HG03060 (cell line): ENCODE data around the gene CCDC85C.

Experiments used
- ATAC-seq: cut with Tn5 transposase; IDR thresholded peaks from one replicate; pipeline ENCODE4 v1.9.1; 2021; ENCODE audit warnings: low read depth, moderate number of reproducible peaks; ENCODE audit not compliant: unreplicated experiment

Gene CCDC85C

DNA sequence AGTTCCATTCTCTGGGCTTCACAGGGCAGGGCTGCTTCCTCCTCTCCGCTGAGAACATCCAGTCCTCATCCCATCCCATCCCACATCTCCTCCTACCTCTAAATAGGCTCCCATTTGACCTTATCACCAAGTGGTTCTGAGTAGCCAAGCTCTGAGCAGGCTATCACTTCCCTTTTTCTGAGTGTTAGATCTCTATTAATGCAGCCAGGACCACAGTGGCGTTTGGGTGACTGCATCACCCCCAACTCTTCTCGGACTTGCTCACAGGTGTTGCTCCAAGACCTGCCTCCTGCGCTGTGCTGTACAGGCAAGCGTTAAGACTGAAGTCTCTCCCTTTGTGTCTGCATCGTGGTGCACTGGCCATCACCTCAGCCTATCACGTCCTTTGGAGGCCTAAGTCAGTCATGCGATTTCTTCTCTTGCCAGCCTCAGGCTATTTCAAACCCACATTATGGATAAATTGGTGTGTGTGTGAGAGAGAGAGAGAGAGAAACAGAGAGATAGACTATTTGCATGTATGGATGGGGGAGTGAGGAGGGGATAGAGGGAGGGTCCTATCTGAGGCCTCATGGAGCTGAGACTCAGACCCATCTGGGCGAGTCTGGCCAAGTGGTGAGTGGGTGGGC, 28.5 kb upstream of the CCDC85C start:
- ATAC-seq = no peak

DNA sequence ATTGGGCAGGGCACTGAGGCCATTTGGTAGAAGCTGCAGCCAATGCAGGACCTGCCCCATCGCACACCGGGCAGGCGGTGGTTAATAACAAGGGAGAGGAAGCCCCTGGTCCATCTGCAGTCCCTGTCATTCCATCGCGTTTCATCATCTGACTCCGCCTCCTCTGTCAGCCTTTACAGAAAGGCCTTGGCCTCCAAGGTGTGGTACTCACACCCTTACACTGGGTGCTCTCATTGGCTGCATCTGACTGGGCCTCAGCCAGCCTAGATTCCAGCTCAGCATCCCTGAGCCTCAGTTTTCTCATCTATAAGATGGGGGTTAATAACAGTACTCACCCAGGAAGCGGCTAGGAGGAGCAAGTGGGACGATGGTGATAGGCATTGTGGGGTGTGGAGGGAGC, 26.2 kb upstream of the CCDC85C start:
- ATAC-seq = no peak

DNA sequence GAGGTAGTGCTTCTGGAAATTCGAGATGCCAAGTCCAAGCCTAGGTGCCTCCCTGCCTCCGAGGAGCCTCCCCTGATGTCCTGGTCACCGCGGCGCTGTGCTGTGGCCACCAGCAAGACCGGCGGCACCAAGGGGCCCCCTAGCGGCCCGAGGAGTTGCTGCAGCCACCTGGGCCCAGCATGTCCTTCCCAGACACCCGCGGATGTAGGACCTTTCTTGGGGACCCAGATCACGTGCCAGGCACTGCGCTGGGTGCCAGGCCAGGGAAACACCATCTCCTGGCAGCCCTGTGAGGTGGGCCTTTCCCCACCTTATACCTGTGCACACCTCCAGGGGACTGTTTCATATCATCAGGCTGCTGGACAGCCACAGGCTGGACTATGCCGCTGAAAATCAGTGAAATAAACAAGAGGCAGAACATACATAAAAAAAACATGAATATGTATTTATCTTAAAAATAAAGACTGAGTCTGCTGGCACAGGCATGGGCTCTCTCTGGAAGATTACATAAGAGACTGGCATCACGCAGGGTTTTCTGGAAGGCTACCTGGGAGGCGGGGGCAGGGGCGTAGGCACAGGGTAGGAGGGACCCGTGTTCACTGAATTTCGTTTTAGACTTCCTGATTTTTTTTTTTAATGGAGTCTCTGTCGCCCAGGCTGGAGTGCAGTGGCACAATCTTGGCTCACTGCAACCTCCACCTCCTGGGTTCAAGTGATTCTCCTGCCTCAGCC, 25.0 kb upstream of the CCDC85C start:
- no peak for ATAC-seq

DNA sequence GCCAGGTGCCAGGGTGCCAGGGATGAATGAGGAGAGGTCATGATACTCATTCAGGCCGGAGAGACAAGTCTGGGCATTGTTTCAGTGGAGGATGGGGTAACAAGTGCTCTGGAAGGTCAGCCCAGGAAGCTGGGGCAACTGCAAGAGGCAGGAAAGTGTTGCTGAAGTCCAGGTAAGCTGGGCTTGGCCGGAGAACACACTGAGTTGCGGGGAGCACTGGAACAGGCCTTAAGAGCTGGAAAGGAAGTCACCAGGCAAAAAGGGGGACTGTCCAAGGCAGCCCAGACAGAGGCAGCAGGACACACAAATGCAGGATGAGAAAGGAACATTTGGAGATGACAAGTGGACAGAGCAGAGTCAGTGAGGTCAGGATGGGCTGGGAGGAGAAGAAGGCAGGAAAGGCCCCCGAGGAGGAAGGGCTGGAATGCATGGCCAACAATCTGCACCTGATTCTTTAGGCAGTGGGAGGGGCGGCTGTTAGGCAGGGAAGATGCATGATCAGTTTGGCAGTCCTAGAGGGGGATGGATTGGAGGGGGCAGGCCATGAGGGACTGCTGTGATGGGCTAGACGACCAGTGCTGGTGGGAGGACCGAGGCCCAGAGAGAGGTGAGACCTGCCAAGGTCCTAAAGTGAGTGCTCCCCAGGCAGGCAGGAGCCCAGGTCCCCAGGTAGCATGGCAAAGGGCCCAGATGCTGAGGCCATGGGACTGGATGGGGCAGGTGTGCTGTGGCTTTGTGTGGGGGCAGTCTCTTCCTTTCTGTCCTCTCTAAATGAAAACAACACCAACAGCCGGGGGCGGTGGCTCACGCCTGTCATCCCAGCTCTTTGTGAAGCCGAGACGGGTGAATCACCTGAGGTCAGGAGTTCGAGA, 23.7 kb upstream of the CCDC85C start:
- no peak for ATAC-seq

DNA sequence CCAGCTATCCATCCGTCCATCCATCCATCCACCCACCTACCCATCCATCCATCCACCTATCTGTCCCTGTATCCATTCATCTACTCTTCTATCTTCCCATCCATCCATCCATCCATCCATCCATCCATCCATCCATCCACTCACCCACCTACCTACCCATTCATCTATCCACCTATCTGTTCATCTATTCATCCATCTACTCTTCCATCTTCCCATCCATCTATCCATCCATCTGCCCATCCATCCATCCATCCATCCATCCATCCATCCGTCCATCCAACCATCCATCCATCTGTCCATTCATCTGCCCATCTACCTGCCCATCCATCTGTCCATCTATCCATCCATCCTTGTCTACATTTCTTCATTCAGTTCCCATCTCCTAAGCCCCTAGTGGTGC, 23.1 kb upstream of the CCDC85C start:
- no peak for ATAC-seq

DNA sequence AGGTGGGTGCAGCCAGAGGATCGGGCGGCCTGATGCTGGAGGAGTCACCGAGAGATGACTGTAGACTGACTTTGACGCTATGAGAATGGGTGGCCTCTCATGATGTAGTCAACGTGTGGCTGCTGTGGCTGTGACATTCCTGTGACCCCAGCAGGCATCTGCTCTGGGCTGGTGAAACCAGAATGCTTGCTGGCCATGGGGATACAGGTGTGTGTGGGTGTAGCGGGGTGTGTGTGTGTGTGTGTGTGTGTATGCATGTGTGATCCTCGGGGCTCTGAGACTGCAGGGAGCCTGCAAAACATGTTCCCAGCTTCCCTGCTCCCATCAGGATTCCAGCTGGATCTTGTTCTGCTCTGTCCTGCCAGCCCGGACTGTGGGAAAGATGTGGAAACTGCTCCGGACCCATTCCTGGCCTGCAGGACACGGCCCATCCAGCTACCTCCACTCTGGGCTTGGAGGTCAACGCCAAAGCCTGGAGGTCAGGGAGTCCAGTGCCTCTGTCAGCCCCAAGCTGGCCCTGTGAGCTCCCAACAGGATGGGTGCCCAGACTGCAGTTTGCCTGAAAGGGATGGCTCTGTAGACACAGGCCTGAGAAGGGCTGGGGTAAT, 22.1 kb upstream of the CCDC85C start:
- ATAC-seq = no peak

DNA sequence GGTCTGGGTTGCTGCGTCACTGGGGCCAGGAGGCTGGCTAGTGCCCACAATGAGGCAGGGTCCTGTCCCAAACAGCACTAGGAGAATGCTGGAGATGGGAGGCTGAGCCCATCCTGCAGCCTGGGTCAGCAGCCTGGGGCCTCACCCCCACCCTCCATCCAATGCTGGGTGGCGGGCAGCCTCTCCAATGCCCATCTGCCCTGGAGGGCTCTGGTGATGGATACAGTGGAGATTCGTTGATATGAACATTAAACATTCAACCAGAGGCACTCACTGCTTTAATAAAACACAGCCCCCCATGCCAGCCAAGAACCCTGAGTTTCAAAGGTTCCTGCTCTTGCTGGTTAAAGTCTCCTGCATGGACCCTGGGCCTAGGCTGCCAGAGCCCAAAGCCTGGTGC, 21.5 kb upstream of the CCDC85C start:
- no peak for ATAC-seq

DNA sequence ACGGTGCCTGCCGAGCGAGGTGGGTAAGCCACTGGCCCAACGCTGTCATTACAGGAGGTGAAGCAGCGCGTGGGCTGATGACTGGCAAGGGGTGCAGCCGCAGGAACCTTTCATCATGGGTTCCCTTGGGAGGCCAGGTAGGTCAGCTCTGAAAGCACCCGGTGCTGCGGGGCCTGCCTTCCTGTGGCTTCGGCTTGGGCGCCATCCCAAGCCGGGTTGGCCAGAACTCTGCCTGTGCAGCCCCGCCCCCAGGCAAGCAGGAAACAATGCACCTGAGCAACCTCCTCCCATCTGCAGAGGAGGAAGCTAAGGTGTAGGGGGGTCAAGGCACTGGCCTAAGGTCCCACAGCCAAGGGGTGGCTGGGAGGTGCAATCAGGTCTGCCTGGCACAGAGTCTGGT, 21.0 kb upstream of the CCDC85C start:
- no peak for ATAC-seq

DNA sequence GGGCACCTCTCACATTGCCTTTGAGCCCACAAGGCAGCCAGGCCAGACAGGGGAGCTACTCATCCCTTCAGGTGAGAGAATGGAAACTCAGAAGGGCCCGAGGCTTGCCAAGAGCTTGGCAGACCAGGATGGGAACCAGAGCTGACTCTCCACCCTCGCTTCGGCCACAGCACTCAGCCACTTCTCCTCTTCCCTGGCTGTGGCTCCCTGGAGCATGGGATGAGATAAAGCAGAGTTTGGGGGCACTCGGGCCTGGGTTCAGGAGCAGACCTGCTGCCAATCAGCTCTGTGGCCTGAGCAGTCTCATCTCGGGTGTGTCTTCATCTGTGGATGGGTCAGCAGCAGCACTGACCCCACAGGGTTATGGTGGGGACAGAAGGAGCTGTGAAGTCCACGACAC, 20.0 kb upstream of the CCDC85C start:
- no peak for ATAC-seq

DNA sequence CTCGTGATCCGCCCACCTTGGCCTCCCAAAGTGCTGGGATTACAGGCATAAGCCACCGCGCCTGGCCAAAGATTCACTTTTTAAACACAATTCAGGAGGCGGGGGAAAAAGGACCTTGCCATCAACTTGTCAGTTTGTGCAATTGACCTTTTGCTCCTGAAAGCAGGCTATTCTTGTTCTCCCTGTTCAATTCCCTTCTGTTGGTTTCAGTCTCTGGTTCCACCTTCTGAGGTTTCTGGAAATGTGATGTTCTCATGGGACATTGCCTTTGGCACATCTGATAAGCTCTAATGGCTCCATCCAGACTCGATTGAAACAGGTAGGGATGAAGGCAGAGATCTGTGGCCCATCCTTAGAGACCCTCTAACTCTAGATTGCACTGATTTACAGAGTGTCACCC, 17.9 kb upstream of the CCDC85C start:
- ATAC-seq = no peak

DNA sequence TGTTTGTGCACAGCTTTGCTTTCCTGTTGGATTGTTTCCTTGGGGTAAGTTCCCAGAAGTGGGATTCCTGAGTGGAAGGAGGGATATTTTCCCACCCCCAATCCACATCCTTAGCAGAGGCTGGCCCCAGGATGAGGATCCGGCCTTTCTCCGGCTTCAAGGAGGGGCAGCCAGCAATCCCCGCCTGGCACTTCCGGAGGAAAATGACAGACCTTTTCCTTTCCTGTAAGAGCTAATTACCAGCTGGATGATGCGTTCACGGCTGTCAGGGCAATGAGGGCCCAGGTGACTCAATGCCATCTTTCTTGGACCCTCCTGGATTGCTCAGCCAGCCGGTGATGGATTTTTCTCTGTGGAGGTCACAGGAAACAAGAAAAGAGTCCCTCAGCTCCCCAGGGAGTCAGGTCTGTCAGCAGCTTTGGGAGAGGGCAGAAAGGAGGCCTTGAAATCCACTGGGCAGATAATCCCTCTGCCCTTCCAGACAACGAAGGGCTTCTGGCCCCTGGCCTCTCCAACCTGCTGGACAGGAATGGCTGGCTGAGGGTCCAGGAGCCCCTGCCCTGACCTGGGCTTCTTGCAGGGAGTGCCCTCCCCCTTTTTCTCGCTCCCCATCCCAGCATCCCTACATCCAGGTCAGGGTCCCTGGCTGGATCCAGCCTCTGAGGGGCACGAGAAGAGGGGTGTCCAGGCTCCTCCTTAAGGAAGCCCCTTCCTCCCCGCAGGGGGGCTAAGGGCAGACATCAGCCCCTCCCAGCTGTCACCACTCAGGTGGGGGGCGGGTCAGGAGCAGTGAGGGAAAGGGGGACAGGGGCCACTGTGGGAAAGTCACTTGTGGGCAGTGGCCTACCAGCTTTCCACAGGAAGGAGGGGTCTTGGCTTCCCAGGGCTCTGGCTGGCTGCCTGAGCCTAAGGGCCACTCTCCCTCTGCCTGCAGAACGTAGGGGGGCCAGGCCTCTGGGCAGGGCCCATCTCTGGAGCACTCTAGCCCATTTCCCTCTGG, 16.1 kb upstream of the CCDC85C start:
- ATAC-seq = no peak

DNA sequence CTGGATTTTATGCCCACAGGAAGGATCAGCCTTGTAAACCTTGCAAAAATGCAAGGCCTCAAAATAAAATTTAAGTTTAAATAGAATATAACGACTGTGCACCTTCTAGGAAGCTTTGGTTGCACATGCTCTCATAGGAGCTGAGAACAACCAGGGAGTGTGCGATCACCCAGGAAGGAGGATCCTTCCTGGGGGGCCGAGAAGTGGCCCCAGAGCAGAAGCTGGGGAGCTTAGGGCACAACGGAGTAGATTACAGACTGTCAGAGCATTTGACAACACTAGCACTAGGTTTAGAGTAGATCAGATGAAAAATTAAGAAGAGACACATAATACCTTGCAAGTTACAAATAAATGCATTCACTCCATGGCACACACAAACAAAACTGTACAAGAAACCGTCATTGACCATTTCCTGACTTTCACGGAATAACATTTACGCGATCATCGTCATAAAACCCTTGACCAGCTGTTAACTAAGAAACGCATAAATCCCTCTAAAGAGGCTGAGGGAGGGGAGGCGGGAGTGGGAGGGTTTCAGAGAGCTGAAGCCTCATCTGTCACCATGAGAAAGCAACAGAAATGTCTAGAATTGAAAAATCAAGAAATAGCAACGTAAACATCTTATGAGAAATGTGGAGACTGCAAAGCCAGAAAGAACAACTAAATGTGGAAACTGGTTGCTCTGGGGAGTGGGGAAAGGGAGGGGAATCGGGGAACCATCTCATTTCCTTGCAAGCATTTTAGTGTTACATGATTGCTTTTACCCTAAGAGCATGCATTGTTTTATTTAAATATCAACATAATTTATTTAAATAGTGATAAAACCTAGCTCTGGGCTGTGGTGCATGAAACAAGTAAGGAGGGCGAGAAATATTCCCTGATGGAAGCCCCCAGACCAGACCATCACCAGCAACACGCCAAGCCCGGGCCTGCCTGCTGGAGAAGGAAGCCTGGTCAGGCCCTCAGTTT, 13.1 kb upstream of the CCDC85C start:
- ATAC-seq = no peak

DNA sequence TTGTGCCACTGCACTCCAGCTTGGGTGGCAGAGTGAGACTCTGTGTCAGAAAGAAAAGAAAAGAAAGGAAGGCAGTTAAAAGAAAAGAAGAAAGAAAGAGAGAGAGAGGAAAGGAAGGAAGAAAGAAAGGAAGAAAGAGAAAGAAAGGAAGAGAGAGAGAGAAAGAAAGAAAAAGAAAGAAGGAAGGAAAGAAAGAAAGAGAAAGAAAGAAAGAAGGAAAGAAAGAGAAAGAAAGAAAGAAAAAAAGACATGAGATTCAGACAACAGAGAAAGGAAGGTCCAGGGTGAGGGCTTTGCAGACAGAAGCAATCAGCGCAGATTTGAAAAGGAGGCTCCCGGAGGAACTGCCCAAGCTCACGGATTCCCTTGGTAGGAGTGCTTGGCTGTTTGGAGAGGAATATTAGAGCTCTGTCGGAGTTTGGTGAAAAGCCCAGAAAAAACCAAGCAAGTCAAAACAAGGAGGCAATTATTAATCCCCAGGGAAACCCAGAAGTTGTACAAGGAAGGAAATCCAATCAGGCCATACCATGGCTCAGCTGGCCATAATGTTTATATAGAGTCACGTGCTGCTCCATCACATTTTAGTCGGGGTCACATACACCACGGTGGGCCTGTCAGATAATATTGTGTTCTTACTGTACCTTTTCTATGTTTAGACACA, 11.6 kb upstream of the CCDC85C start:
- no peak for ATAC-seq

DNA sequence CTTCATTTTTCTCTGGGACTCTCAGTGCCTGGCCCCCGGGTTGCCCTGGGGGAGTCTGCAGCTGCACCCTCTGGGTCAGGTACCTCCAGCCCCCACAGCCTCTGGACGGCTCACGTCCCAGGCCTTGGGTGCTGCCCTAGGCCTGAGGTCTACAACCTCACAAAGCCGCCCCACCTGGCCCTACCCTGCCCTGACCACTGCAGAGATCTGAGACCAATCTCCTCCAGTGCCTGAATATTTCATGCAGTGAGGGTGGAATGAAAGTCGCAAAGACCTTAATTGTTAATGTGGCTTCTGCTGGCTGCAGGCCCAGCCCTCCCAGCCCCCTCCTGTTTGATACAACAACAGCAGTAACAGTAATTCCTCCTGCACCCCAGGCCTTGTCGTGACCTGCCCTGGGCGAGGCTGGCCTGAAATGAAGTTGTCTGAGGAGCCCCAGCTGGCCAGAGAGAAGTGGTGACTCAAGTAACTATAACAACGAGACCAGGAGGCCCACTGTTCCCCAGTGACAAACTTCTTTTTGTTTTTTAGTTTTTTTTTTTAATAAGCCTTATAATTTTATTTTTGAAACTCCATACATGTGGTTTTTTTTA, 8.8 kb upstream of the CCDC85C start:
- no peak for ATAC-seq

DNA sequence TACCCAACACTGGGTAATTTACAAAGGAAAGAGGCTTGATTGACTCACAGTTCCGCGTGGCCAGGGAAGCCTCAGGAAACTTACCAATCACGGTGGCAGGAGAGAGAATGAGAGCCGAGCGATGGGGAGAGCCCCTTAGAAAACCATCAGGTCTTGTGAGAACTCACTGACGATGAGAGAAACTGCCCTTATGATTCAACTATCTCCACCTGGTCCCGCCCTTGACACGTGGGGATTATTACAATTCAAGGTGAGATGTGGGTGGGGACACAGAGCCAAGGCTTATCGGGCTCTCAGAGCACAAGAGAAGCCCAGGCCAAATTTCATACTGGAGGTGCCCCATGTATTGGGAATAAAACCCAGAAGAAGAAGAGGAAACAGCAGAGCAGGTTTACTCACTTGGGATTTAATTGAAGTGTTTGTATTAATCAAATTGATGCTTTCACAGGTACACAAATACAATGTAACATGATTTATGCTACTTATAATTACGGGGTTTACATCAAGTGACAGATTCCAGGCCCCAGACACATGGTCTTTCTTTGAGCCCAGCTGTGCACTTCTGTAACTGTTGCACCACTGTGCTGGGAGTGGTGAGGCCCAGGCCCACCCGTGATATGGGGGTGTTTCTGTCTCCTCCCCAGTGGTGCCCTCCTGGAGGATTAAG, 8.2 kb upstream of the CCDC85C start:
- ATAC-seq = no peak

DNA sequence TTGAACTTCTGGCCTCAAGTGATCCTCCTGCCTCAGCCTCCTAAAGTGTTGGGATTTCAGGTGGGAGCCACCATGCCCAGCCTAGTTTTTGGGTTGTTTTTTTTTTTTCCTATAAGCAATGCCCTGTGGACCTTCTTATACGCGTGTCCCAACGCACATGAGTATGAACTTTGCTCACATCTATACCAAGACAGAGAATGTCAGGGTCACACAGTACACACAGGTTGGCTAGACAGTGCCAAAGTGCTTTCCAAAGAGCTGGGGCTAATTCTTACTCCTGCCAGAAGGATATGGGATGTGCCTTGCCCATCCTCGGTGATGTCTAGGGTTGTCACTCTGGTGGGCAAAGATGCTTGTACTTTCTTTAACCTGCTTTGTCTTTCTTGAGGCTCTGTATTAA, 7.6 kb upstream of the CCDC85C start:
- ATAC-seq = no peak
